ENCODE data around the gene NDUFB11. TPM values are rescaled to one million over a fixed set of nuclear protein-coding genes. Genes with fewer than 3 reads are reported as not detected.
"Not testable (repeated sequence)": the region's sequence is repeated elsewhere in the genome, so short reads cannot be mapped to it uniquely, and the experiment has no call there.

The NDUFB11 gene
- total RNA-seq, 1 donor from 2014 or later: 58.6 TPM

DNA sequence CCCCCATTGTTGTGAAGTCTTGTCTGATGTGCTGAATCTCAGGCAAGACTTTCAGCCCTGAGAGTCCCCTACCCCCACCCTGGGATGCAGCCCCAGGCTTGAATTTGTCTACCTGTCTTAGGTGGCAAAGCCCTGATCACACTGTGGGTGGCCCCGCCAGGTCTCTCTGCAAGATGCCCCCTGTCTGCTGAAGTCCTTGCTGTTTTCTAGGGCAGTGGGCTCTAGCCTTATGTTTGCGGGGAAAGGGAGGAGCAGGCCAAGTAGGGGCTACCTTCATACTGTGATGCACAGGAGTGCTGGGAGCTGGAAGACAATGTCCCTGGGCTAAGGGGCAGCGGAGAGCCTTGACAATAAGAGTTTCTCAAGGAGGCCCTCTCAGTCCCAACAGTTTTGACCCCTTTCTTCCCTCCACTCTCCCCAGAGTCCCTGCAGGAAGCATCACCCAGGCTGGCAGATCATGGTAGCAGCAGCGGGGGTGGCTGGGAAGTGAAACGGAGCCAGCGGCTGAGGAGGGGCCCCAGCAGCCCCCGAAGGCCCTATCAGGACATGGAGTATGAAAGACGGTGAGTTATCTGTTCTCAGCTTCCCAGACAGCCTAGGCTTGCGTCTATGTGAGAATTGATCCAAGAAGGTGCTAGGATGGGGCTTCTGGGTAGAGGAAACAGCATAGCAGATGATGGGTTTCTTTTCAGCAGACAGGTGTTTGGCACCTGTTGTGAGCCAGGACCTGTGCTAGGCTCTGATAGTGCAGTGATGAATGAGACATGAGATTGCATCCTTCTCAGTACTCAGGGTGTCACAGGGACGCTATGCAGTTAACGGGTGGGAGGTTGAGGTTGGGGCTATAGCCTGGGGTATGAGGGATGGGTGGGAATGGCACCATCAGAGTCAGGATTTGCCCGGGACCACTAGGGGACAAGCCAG is 2.7 kb upstream of the NDUFB11 start:
- peak; percentile 82 for DNase-seq (ENCODE audit: low spot score)

DNA sequence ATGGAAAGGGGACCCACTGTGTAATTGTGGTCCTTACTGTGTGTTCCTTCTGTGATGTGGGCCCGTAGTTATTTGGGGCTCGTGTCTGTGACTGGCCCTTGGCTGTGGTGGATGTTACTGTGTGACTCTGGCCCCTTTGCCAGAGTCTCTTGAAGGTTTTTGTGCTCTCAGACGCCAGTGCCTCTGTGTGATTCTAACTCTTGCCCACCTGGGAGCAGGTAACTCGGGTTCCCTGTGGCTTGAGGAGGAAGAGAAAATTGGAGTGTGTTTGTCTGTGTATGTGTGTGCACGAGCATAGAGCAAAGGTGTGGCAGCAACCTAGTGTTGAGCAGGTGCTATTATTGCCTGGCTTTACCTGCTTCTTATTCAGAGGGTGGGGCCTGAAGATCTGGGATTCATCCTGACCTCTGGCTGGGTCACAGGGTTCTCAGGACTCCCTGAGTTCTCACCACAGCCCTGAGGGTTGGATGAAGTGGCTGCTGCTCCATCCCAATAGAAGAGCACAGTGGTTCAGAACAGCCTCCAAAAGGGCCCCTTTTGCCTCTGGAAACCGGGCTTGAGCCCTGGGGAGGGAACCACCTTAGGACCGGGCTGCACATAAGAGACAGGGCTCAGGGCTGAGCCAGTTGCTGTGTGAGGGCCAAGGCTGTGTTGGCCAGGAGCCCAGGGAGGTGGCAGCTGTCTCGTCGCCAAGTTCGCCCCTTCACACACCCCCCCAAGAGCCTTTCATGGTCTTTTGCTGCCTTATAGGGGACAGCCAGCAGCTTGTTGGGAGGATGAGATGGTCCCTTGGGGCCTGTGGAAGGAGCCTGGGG is 1.8 kb upstream of the NDUFB11 start:
- DNase-seq (ENCODE audit: low spot score): peak; percentile 79

DNA sequence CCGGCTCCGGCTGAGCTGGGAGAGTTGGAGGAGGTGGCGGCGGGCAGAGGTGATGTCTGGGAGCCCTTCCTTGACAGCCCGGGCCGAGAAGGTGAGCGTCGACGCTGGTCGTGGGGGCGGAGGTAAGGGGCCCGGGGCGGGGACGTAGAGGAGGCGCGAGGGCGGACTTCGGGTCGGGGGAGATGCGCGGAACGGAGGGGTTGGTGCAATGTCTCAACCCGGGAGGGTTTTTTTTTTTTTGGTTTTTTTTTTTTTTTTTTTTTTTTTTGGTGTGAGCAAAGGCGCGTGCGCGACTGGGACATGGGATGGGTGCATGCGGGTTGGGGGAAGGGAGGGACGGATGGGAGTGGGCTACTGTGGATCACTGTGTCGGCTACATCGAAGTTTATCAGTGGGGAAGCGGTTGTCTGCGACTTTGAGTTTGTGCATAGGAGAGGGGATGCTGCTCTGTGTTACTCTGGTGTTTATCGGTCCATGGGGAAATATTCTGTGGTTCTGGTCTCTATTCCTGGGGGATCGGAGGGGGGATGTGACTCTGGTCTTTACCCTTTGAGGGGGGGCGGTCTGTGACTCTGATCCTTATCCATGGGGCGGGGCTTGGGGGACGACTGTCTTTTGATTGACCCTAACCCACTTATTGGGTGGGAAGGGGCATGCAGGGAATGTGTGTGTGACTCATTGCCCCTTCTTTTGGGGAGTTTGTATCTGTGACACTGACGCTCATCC is 1.1 kb upstream of the NDUFB11 start:
- DNase-seq (ENCODE audit: low spot score): peak; percentile 81

DNA sequence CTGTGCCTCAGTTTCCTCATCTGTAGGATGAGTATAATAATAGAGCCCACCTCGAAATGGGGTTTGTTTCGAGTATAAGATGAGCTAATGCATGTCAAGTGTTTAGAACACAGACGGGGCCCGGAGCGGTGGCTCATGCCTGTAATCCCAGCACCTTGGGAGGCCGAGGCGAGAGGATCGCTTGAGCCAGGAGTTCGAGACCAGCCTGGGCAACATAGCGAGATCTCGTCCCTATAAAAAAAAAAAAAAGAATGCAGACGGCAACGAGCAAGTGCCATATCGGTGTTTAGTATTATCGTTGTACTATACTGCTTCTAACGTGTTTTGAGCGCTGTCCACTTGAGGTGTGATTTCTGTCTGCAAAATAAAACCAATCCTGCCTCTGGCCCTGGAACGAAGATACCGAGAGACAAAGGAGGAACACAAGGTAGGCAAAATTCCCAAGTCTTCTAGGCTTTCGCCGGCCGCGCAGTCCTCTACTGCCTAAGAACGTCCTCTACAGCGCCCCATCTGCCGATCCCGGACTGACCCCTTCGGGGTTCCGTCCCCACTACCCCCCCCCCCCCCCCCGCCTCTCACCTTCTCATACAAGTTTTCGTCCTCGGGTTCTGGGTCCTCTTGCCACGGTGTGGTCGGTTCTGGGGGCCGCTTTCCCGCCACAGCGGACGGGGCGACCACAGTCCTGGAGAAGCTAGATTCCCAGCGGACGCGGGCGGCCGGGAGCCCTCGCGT is 442 bp downstream of the NDUFB11 start:
- peak; percentile 80 for DNase-seq (ENCODE audit: low spot score)

DNA sequence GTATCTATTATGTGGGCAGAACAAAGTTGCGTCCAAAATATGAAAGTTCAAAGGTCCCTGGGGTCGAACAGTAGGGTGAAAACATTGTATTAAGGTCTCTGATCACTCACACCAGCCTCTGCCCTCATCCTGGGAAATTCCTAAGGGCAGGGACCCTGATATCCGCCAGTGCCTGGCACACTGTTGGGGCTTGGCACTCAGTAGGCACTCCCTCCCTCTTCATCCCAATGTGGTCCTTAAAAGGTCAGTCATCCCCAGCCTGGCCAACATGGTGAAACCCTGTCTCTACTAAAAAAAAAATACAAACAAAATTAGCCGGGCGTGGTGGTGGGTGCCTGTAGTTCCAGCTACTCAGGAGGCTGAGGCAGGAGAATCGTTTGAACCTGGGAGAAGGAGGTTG is 6.3 kb downstream of the NDUFB11 start:
- DNase-seq (ENCODE audit: low spot score): peak; percentile 45

DNA sequence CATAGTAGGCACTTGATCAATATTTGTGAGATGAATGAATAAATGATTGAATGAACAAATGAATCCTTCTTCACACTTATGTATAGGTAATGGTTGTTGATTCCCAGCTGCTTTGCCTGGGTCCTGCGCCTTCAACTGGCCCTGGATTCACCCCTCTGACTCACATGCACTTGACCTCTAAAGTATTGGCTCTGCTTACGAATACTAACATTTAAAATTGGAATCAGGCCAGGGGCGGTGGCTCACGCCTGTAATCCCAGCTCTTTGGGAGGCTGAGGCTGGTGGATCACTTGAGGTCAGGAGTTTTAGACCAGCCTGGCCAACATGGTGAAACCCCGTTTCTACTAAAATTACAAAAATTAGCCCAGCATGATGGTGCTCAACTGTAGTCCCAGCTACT is 8.9 kb downstream of the NDUFB11 start:
- DNase-seq (ENCODE audit: low spot score): peak; percentile 20

DNA sequence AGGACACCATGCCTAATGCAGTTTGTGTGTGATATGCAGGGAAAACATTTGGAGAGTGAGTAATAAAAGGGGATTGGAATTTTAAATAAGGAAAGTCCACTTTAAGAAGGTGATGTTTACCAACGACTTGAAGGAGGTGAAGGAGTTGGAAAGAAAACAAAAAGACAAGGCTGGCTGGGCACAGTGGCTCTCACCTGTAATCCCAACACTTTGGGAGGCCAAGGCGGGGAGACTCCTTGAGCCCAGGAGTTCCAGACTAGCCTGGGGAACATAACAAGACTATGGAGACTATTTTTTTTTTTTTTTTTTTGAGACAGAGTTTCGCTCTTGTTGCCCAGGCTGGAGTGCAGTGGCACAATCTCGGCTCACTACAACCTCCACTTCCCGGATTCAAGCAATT is 11.0 kb downstream of the NDUFB11 start:
- DNase-seq (ENCODE audit: low spot score): peak; percentile 18

DNA sequence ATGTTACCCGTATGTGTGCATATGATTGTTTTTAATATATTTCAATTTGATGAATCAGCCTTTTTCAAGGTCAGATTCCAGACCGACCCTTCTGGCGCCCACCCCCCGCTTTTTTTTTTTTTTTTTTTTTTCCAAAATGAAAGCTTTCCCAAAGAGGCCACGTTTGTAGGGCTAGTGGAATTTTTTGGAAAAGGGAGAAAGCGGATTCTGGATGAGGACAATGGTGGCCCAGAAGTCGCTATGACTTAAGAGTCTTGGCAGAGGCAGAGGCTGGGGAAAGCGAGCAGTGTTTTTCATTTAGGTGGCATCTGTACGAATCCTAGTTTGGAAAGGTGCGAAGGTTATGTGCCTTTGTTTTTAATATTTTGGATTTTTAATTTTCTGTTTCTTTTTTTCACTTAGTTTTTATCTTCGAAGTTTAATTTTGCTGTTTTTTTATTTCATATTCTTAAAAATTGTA is 14.6 kb downstream of the NDUFB11 start:
- DNase-seq (ENCODE audit: low spot score): peak; percentile 2

DNA sequence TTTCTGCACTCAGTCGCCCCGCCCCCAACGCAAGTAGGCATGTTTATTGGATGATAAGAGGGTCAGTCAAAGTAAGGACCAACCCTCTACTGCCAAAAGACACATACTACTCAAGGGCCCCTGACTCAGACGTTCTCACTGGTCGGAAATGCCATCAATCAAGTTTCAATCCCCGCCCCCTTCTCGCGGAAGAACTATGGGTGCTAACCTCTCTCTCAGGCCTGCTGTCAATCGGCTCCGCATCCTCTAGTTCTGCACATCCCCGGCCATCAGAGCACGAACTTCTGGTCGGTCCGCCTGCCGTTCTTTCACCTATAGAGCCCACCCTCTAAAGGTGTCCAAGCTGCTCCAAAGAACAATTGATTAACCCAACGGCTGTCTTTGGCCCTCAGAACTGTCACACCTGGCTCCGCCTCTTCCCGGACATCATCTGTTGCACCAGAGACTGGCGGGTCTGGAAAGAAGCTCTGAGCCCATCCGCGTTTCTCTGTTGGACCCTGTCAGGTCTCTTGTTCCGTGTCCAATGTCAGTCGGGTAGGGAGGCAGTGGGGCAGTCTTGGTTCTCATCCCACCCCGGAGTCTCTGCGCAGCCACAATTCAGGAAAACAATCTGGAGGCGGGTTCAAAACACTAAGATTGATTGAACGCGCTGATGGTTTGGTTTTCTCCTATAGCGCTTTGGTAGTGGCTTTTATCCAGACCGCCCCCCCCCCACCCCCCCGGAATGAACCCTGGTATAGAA is 15.2 kb downstream of the NDUFB11 start:
- DNase-seq (ENCODE audit: low spot score): peak; percentile 90

DNA sequence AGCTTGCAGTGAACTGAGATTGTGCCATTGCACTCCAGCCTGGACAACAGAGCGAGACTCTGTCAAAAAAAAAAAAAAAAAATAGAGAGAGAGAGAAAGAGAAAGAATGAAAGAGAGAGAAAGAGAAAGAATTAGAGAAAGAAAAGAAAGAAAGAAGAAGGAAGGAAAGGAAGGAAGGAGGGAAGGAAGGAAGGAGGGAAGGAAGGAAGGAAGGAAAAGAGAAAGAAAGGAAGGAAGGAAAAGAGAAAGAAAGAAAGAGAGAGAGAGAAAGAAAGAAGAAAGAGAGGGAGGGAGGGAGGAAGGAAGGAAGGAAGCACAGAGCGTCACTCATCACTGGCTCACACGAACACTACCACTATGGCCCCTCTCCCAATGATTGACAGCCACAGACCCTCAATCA is 20.0 kb downstream of the NDUFB11 start:
- not testable (repeated sequence) for DNase-seq (ENCODE audit: low spot score)

DNA sequence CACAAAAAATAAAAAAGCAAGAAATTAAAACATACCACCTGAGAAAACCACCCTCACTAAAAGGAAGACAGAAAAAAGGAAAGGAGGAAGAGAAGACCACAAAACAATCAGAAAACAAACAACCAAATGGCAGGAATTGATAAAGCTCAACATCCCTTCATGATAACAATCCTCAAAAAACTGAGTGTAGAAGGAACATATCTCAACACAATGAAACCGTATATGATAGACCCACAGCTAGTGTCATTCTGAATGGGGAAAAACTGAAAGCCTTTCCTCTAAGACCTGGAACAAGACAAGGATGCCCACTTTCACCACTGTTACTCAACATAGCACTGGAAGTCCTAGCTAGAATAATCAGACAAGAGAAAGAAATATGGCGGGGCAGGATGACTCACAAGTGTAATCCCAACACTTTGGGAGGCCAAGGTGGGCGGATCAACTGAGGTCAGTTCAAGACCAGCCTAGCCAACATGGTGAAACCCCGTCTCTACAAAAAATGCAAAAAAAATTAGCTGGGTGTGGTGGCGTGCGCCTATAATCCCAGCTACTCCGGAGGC is 27.9 kb downstream of the NDUFB11 start:
- DNase-seq (ENCODE audit: low spot score): peak; percentile 53

DNA sequence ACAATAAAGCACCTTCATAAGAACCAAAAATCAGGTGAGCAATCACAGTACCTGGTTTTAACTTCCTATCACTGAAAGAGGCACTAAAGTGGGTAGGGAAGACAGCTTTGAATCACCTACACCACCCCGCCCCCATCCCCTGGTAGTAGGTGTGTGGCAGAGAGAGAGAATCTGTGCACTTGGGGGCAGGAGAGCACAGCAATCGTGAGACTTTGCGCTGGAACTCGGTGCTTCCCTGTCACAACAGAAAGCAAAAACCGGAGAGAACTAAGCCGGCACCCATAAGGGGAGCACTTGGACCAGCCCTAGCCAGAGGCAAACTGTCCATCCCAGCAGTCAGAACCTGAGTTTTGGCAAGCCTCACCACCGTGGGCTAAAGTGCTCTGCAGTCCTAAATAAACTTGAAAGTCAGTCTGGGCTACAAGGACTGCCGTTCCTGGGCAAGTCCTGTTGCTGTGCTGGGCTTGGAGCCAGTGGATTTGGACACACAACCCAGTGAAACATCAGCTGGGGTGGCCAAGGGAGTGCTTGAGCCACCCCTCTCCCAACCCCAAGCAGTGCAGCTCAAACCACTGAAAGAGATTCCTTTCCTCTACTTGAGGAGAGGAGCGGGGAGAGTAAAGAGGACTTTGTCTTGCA is 32.1 kb downstream of the NDUFB11 start:
- no peak for DNase-seq (ENCODE audit: low spot score)

DNA sequence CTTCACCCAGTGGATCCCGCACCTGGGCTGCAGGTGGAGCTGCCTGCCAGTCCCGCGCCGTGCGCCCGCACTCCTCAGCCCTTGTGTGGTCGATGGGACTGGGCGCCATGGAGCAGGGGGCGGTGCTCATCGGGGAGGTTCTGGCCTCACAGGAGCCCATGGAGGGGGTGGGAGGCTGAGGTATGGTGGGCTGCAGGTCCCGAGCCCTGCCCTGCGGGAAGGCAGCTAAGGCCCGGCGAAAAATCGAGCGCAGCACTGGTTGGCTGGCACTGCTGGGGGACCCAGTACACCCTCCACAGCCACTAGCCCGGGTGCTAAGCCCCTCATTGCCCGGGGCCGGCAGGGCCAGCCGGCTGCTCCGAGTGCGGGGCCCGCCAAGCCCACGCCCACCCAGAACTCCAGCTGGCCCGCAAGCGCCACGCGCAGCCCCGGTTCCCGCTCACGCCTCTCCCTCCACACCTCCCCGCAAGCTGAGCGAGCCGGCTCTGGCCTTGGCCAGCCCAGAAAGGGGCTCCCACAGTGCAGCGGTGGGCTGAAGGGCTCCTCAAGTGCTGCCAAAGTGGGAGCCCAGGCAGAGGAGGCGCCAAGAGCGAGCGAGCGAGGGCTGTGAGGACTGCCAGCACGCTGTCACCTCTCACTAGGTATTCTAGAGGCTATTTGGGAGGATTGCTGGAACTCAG is 33.4 kb downstream of the NDUFB11 start:
- not testable (repeated sequence) for DNase-seq (ENCODE audit: low spot score)

DNA sequence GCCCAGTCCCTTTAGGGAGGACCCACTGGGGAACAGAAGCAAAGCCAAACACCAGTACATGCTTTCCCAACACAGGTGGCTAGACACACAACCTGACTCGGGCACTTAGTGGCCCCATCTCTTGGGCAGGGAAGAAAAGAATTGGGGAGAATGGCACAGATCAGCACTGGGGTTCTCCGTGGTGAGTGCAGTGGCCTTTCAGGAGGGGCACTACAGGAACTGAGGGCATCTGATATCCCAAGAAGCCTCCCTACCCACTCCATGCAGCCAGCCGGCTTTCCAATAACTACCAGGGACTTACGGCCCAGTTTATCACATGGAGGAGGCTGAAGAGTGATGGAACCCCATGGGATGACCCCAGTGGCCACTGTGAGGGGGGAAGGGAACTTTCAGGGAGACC is 43.3 kb downstream of the NDUFB11 start:
- peak; percentile 20 for DNase-seq (ENCODE audit: low spot score)

DNA sequence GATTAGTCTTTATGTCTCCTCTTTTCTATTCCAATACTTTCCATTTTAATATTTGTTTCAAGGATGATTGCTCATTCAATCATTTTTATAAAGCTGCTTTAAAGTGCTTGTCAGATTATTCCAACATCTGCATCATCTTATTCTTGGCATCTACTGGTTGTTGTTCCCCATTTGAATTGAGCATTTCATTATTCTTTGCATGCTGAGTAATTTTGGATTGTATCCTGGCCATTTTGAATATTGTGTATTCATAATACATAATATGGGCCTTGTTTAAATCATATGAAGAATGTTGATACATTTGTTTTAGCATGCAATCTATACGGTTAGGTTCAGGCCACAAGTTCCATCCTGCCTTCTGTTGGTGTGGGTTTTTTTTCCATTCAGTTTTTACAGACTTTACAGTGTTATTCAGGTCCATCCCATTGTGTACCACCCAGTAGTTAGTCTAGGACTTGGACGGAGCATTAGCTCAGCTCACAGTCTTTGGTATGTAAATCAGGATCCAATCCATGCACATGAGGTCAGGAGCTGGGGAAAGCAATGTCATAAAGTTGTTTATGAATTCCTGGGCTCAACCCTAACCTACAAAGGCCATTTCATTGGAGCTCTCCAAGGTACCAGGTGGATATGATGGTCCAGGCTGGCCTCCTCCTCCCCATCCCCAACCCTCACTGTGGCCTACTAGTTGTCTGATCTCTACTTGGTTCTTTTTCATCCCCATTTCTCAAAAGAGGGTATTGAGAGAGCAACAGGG is 46.0 kb downstream of the NDUFB11 start:
- peak; percentile 1 for DNase-seq (ENCODE audit: low spot score)

DNA sequence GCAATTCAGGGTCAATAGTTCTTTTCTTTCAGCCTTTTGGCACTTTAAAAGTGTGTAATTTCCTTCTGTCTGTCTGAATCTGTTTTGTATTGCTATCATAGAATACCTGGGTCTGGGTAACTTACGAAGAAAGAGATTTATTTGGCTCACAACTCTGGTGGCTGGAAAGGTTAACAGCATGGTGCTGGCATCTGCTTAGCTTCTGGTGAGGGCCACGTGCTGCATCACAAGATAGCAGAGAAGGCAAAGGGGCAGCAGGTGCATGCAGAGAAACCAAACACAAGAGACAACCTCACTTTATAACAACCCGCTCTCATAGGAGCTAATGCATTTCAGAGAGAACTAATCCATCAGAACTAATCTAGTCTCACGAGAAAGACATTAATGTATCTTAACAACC is 47.5 kb downstream of the NDUFB11 start:
- DNase-seq (ENCODE audit: low spot score): no peak

DNA sequence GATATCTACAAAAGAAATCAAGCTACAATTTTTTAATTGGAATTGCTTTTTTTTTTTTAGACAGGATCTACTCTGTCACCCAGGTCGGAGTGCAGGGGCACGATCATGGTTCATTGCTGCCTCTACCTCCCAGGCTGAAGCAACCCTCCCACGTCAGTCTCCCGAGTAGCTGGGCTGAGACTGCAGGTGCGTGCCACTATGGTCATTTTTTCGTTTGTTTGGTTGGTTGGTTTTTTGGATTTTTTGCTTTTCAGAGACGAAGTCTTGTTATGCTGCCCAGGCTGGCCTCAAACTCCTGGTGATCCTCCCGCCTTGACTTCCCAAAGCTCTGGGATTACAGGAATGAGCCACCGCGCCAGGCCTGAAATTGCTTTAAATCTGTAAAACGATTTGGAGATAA is 50.6 kb downstream of the NDUFB11 start:
- DNase-seq (ENCODE audit: low spot score): peak; percentile 24

DNA sequence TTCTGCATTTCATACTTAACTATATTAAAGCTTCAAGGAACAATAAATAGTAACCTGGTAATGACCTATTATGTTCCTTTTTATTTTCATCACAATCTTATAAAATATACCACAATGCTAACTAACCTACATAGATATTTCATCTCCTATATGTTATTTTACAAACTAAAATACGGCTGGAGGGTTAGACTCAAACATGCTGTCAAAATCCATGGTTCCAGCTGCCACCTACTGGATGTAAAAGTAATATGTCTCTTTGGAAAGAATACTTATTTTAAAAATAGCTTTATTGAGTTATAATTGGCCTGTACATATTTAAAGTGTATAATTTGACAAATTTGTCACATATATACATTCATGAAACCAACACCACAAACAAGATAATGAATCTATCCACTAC is 51.3 kb downstream of the NDUFB11 start:
- no peak for DNase-seq (ENCODE audit: low spot score)
